HepG2 (cell line): ENCODE measurements around the gene LMF2. TPM values are rescaled to one million over a fixed set of nuclear protein-coding genes. Genes with fewer than 3 reads are reported as not detected.

ENCODE experiments used
- ATAC-seq: fragments of 200-7000 bp; cut with Tn5 transposase; 3 replicates; pipeline ENCODE4 v1.9.1; 2020; ENCODE audit warnings: mild to moderate bottlenecking, moderate library complexity
- BruUV-seq: library from RNA; stranded (reverse); fragments of 400-500 nt; replicated peaks from 2 replicates; lab custom pipeline; 2021; lab: Mats Ljungman, UMichigan
- CTCF ChIA-PET: fragments of 300-600 bp; formaldehyde crosslinking; extraction: SDS; loops from one replicate; lab custom pipeline; 2021; ENCODE audit warnings: low total read pairs, inconsistent platforms, low intra/inter-chr PET ratio; lab: Yijun Ruan, JAX
- POLR2A ChIA-PET: fragments of 350-600 bp; sonication (Branson Sonifier 250); formaldehyde crosslinking; loops from one replicate; lab custom pipeline; 2020; ENCODE audit warnings: antibody characterized with exemption, inconsistent platforms; lab: Yijun Ruan, JAX
- DNase-seq: peaks from one replicate; pipeline ENCODE4 v3.0.0-alpha.2; 2015; ENCODE audit warnings: low spot score
- FAIRE-seq: peaks from 3 replicates; lab custom pipeline; 2011; peaks lifted over from hg19 to GRCh38; lab: Jason Lieb, UNC
- H2AFZ ChIP-seq: one replicate; pipeline ENCODE4 v1.6.1; 2011; ENCODE audit warnings: low read length, inconsistent platforms
- H3K27ac ChIP-seq: fragments of 300-600 bp; 3 replicates; pipeline ENCODE4 v1.8.0; 2011; ENCODE audit warnings: mixed run types, mild to moderate bottlenecking, mixed read lengths, low read length, inconsistent platforms; ENCODE audit not compliant: insufficient read depth; ENCODE audit errors: extremely low read length
- H3K27me3 ChIP-seq, 2 experiments: fragments of 200-600 bp in 1 of 2; 2 replicates in 1 of 2; 3 replicates in 1 of 2; pipeline versions ENCODE4 v1.6.0 to v1.8.0; 2011; ENCODE audit warnings: low read length in 2 of 2, mild to moderate bottlenecking in 2 of 2, moderate library complexity in 2 of 2, inconsistent platforms in 1 of 2; ENCODE audit not compliant: insufficient read depth in 2 of 2, control insufficient read depth in 1 of 2
- H3K36me3 ChIP-seq, 2 experiments: fragments of 200-600 bp in 1 of 2; replicated peaks in 1 of 2; 2 replicates in 1 of 2; 3 replicates in 1 of 2; pipeline versions ENCODE4 v1.5.1 to v1.8.0; 2011; ENCODE audit warnings: low read length in 2 of 2, inconsistent platforms in 1 of 2; ENCODE audit not compliant: insufficient read depth in 2 of 2, control insufficient read depth in 1 of 2
- H3K4me1 ChIP-seq: 2 replicates; pipeline ENCODE4 v1.5.1; 2012; ENCODE audit warnings: low read length, inconsistent platforms; ENCODE audit not compliant: insufficient read depth
- H3K4me2 ChIP-seq: 2 replicates; pipeline ENCODE4 v1.6.0; 2011; ENCODE audit warnings: low read depth, low read length, inconsistent platforms
- H3K4me3 ChIP-seq, 3 experiments: fragments of 200-600 bp in 1 of 3; sonication (generic), shearing (Covaris generic) in 1 of 3; replicated peaks in 1 of 3; 2 replicates each; pipeline ENCODE4 v1.5.1; 2011 to 2016; ENCODE audit warnings: low read length in 3 of 3, inconsistent platforms in 2 of 3, low read depth in 2 of 3, mild to moderate bottlenecking in 2 of 3, control low read depth in 1 of 3, mixed read lengths in 1 of 3; ENCODE audit not compliant: insufficient read depth in 1 of 3
- H3K79me2 ChIP-seq: one replicate; pipeline ENCODE4 v1.6.1; 2011; ENCODE audit warnings: low read length, inconsistent platforms; ENCODE audit not compliant: insufficient read depth
- H3K9ac ChIP-seq: 2 replicates; pipeline ENCODE4 v1.6.0; 2011; ENCODE audit warnings: mild to moderate bottlenecking, low read depth, low read length, inconsistent platforms; ENCODE audit not compliant: insufficient read depth
- H3K9me3 ChIP-seq: 2 replicates; pipeline ENCODE4 v1.5.1; 2012; ENCODE audit warnings: mild to moderate bottlenecking, low read length
- H4K20me1 ChIP-seq: 2 replicates; pipeline ENCODE4 v1.6.0; 2011; ENCODE audit warnings: inconsistent platforms, mild to moderate bottlenecking, low read length, moderate library complexity; ENCODE audit not compliant: insufficient read depth
- AGO2 ChIP-seq: fragments of 200-400 bp; formaldehyde crosslinking; optimal IDR thresholded peaks from 2 replicates; pipeline ENCODE3; 2017; ENCODE audit warnings: mild to moderate bottlenecking, low read depth, low read length, moderate library complexity
- FOXP1 ChIP-seq, 2 experiments: fragments of 450-650 bp in 1 of 2; IDR thresholded peaks; 2 replicates each; pipeline ENCODE4 v1.6.1; 2017 to 2018; ENCODE audit warnings: antibody characterized with exemption in 1 of 2
- MATR3 ChIP-seq: sonication (generic); formaldehyde crosslinking; IDR thresholded peaks from 2 replicates; pipeline ENCODE4 v1.4.0; 2020; ENCODE audit warnings: missing genetic modification reagents
- PAWR ChIP-seq: sonication (generic); formaldehyde crosslinking; IDR thresholded peaks from 2 replicates; pipeline ENCODE4 v1.4.0; 2020; ENCODE audit warnings: missing genetic modification reagents, mild to moderate bottlenecking, borderline replicate concordance
- RFX5 ChIP-seq: IDR thresholded peaks from 2 replicates; pipeline ENCODE4 v1.6.1; 2011; ENCODE audit warnings: low read depth, low read length, improper control_type of control experiment
- SIN3A ChIP-seq: IDR thresholded peaks from 2 replicates; pipeline ENCODE4 v1.6.1; 2011; ENCODE audit warnings: low read depth, mild to moderate bottlenecking, control low read depth, low read length, borderline replicate concordance
- SMAD3 ChIP-seq: sonication (generic); formaldehyde crosslinking; IDR thresholded peaks from 2 replicates; pipeline ENCODE4 v1.4.0; 2020; ENCODE audit warnings: missing genetic modification reagents
- TIGD3 ChIP-seq: sonication (generic); formaldehyde crosslinking; IDR thresholded peaks from 2 replicates; pipeline ENCODE4 v1.5.1; 2020; ENCODE audit warnings: mild to moderate bottlenecking, missing genetic modification reagents, borderline replicate concordance
- TOE1 ChIP-seq: sonication (generic); formaldehyde crosslinking; IDR thresholded peaks from 2 replicates; pipeline ENCODE4 v1.4.0; 2020; ENCODE audit warnings: mild to moderate bottlenecking, missing genetic modification reagents
- ZBTB1 ChIP-seq: sonication (generic); formaldehyde crosslinking; IDR thresholded peaks from 2 replicates; pipeline ENCODE4 v1.4.0; 2020; ENCODE audit warnings: missing genetic modification reagents, borderline replicate concordance
- ZFP36L2 ChIP-seq: sonication (generic); formaldehyde crosslinking; IDR thresholded peaks from 2 replicates; pipeline ENCODE4 v1.4.0; 2020; ENCODE audit warnings: missing genetic modification reagents
- ZNF205 ChIP-seq: IDR thresholded peaks from 2 replicates; pipeline ENCODE4 v1.6.1; 2018; ENCODE audit warnings: missing biosample characterization, missing genetic modification reagents
- ZNF549 ChIP-seq: sonication (generic); formaldehyde crosslinking; IDR thresholded peaks from 2 replicates; pipeline ENCODE4 v1.5.0; 2020; ENCODE audit warnings: missing genetic modification reagents
- ZNF7 ChIP-seq: IDR thresholded peaks from 2 replicates; pipeline ENCODE4 v1.6.1; 2016; ENCODE audit warnings: missing biosample characterization, missing genetic modification reagents
- WGBS: methylation state at CpG from one replicate; pipeline ENCODE4 v1.1.6; 2017; ENCODE audit warnings: low lambda C conversion rate; 5-methylcytosine and 5-hydroxymethylcytosine counted together
- in situ Hi-C: cut with HindIII; loops from 2 replicates; pipeline ENCODE4 v1.10.0; 2017; ENCODE audit warnings: low pct_unique_long_range_greater_than_20kb; ENCODE audit not compliant: extremely low pct_ligation_motif_present
- intact Hi-C: fragments of 100-400 bp; cut with micrococcal nuclease; formaldehyde crosslinking; loops from one replicate; pipeline ENCODE4 v1.10.0; 2022; ENCODE audit not compliant: unreplicated experiment
- polyA plus RNA-seq, 8 experiments: library from polyadenylated mRNA; depleted of rRNA in 3 of 8; stranded (reverse) in 7 of 8; unstranded in 1 of 8; fragments of >200 nt; fragmentation: Illumina TruSeq in 4 of 8; extraction: Trizol in 4 of 8; gene quantifications; 2 replicates each; pipeline versions ENCODE4 v1.2.1 to v1.2.3, GENCODE V29; 2011 to 2016; ENCODE audit warnings: low read depth in 4 of 8, missing spikeins in 1 of 8, mixed read lengths in 1 of 8; ENCODE audit not compliant: insufficient read depth in 1 of 8
- total RNA-seq, 5 experiments: library from RNA; depleted of rRNA; stranded (reverse); fragments of >200 nt; fragmentation: Illumina TruSeq; extraction: Trizol; gene quantifications; 2 replicates each; pipeline ENCODE4 v1.2.3, GENCODE V29; 2016; ENCODE audit warnings: low read depth in 1 of 5
- TF ChIP-seq, protein P1 (sequence below): sonication (generic); formaldehyde crosslinking; IDR thresholded peaks from 2 replicates; pipeline ENCODE4 v1.4.0; 2020; ENCODE audit warnings: missing genetic modification reagents
- TF ChIP-seq, protein P2 (sequence below): sonication (generic); formaldehyde crosslinking; IDR thresholded peaks from 2 replicates; pipeline ENCODE4 v1.4.0; 2020; ENCODE audit warnings: missing genetic modification reagents

The LMF2 gene
- total and polyA plus RNA-seq, 2 of the 13 experiments (the other 11 are each of a cell fraction or from before 2014, with no cell fraction given) = 23.3 to 30.6 TPM

- TF ChIP-seq, protein P1, sequence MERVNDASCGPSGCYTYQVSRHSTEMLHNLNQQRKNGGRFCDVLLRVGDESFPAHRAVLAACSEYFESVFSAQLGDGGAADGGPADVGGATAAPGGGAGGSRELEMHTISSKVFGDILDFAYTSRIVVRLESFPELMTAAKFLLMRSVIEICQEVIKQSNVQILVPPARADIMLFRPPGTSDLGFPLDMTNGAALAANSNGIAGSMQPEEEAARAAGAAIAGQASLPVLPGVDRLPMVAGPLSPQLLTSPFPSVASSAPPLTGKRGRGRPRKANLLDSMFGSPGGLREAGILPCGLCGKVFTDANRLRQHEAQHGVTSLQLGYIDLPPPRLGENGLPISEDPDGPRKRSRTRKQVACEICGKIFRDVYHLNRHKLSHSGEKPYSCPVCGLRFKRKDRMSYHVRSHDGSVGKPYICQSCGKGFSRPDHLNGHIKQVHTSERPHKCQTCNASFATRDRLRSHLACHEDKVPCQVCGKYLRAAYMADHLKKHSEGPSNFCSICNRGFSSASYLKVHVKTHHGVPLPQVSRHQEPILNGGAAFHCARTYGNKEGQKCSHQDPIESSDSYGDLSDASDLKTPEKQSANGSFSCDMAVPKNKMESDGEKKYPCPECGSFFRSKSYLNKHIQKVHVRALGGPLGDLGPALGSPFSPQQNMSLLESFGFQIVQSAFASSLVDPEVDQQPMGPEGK = no peak
- TF ChIP-seq FOXP1 (IDR thresholded peaks at IDR 0.05) (no peak), FOXP1 (CRISPR knock-in tag; IDR thresholded peaks at IDR 0.05) (no peak), RFX5 (no peak)
Measured at GRCh38 chr22:50547263-50547985, 39.9 kb upstream of the LMF2 start (continued).

GRCh38 chr22:50546326-50547262 lies 39.1 kb upstream of the LMF2 start:
- Histone ChIP-seq H3K4me3 (peak overlapping the region in 2 of 3 experiments; percentile 33 to 48; a peak in 3 of 6 replicates), H4K20me1 (no peaks in the 10 kb centered on the region), H3K4me2 (peak overlapping the region; percentile 45; the same call in 1 of the 2 replicates), H3K9ac (no peak overlapping the region), H3K36me3 (no peaks in the 10 kb centered on the region), H3K4me1 (peaks cover 19% of the 10 kb centered on the region), H3K27me3 (peaks cover 3 to 30% of the 10 kb centered on the region in 2 experiments), H3K27ac (no peak overlapping the region), H3K9me3 (no peaks in the 10 kb centered on the region), H3K79me2 (no peaks in the 10 kb centered on the region), H2AFZ (no peak overlapping the region)
- no TSS peak for BruUV-seq
- POLR2A ChIA-PET = interaction anchor here (0.9 to 4.2 kb wide), 13 partner anchors 10 to 284 kb away, joined by 3 to 34 read pairs (median 7); partner anchors contain the start of genes CHKB, LMF2, NCAPH2 and SCO2
- no peak for FAIRE-seq
- in situ Hi-C loops = no loop called here
- CTCF ChIA-PET = no interaction called here
- WGBS = 68% methylated on average over 31 of the region's 78 CpGs
- intact Hi-C loops = no loop called here
- DNase-seq = no peak
- peak; percentile 38 for ATAC-seq
- TF ChIP-seq ZFP36L2 (CRISPR knock-in tag) (no peak), MATR3 (CRISPR knock-in tag) (no peak), AGO2 (no peak), ZBTB1 (CRISPR knock-in tag) (no peak), SIN3A (no peak), ZNF7 (CRISPR knock-in tag) (no peak), PAWR (CRISPR knock-in tag) (no peak), ZNF205 (CRISPR knock-in tag) (no peak), SMAD3 (no peak), TOE1 (no peak), TIGD3 (no peak), ZNF549 (CRISPR knock-in tag) (no peak)
- TF ChIP-seq, protein P2, sequence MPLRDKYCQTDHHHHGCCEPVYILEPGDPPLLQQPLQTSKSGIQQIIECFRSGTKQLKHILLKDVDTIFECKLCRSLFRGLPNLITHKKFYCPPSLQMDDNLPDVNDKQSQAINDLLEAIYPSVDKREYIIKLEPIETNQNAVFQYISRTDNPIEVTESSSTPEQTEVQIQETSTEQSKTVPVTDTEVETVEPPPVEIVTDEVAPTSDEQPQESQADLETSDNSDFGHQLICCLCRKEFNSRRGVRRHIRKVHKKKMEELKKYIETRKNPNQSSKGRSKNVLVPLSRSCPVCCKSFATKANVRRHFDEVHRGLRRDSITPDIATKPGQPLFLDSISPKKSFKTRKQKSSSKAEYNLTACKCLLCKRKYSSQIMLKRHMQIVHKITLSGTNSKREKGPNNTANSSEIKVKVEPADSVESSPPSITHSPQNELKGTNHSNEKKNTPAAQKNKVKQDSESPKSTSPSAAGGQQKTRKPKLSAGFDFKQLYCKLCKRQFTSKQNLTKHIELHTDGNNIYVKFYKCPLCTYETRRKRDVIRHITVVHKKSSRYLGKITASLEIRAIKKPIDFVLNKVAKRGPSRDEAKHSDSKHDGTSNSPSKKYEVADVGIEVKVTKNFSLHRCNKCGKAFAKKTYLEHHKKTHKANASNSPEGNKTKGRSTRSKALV (CRISPR knock-in tag) = no peak
